Chondrocyte (in vitro differentiated cells): ENCODE measurements around the gene SMC6. TPM values are rescaled to one million over a fixed set of nuclear protein-coding genes. Genes with fewer than 3 reads are reported as not detected.

Experiments used
- DNase-seq: peaks from one replicate; pipeline ENCODE4 v3.0.0; 2021; ENCODE audit warnings: mixed read lengths, low spot score
- H3K27ac Mint-ChIP-seq: one replicate; pipeline ENCODE4 v1.8.0; 2021; ENCODE audit warnings: mild to moderate bottlenecking, moderate library complexity, mixed read lengths; ENCODE audit not compliant: unreplicated experiment
- H3K27me3 Mint-ChIP-seq: 2 replicates; pipeline ENCODE4 v1.8.0; 2021; ENCODE audit warnings: low read depth, mixed read lengths
- H3K36me3 Mint-ChIP-seq: 2 replicates; pipeline ENCODE4 v1.8.0; 2021; ENCODE audit warnings: low read depth, mixed read lengths
- H3K4me1 Mint-ChIP-seq: 2 replicates; pipeline ENCODE4 v1.8.0; 2021; ENCODE audit warnings: low read depth, mild to moderate bottlenecking, mixed read lengths
- H3K4me3 Mint-ChIP-seq: one replicate; pipeline ENCODE4 v1.8.0; 2021; ENCODE audit warnings: mild to moderate bottlenecking, moderate library complexity, mixed read lengths; ENCODE audit not compliant: unreplicated experiment
- H3K9me3 Mint-ChIP-seq: 2 replicates; pipeline ENCODE4 v1.8.0; 2021; ENCODE audit warnings: low read depth, mixed read lengths
- total RNA-seq: library from RNA; stranded (reverse); gene quantifications from 3 replicates; pipeline ENCODE4 v1.2.1, GENCODE V29; 2021
- TF ChIP-seq, protein P1 (sequence below): fragments of 200-600 bp; sonication (generic); IDR thresholded peaks from 2 replicates; pipeline ENCODE4 v1.5.0; 2021; ENCODE audit warnings: antibody characterized with exemption, mild to moderate bottlenecking, moderate library complexity

Gene SMC6
- total RNA-seq, 1 donor from 2014 or later, result 21.0 TPM

DNA sequence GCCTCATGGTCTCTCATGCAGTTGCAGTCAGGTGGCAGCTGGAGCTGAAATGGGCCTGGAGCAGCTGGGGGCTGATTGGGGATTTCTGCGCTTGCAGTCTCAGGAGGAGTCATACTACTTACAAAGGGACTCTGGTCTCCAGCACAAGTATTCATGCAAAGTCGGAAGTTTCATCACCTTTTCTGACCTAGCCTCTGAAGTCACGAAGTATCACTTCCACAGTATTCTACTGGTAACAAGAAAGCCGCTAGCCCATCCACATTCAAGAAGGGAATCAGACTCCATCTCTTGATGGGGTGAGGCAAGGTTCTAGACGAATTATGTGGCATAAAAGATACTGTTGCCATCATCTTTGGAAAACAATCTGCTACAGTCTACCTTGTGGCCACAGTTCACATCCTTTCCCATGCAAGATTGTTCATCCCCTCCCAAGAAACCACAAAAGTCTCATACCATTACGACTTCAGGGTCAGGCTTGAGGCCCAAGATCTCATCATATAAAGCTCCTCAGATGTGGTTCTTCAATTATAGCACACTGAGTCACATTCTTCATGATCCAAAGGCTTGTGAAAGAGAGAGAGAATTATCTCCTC is 95.3 kb downstream of the SMC6 start:
- no peak overlapping the region for H3K27ac Mint-ChIP-seq
- DNase-seq, result no peak
- no peaks in the 10 kb centered on the region for H3K9me3 Mint-ChIP-seq
- no peak overlapping the region for H3K4me3 Mint-ChIP-seq
- peaks cover 12% of the 10 kb centered on the region for H3K36me3 Mint-ChIP-seq
- no peaks in the 10 kb centered on the region for H3K4me1 Mint-ChIP-seq
- no peaks in the 10 kb centered on the region for H3K27me3 Mint-ChIP-seq
- TF ChIP-seq, protein P1, sequence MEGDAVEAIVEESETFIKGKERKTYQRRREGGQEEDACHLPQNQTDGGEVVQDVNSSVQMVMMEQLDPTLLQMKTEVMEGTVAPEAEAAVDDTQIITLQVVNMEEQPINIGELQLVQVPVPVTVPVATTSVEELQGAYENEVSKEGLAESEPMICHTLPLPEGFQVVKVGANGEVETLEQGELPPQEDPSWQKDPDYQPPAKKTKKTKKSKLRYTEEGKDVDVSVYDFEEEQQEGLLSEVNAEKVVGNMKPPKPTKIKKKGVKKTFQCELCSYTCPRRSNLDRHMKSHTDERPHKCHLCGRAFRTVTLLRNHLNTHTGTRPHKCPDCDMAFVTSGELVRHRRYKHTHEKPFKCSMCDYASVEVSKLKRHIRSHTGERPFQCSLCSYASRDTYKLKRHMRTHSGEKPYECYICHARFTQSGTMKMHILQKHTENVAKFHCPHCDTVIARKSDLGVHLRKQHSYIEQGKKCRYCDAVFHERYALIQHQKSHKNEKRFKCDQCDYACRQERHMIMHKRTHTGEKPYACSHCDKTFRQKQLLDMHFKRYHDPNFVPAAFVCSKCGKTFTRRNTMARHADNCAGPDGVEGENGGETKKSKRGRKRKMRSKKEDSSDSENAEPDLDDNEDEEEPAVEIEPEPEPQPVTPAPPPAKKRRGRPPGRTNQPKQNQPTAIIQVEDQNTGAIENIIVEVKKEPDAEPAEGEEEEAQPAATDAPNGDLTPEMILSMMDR, result no peak

DNA sequence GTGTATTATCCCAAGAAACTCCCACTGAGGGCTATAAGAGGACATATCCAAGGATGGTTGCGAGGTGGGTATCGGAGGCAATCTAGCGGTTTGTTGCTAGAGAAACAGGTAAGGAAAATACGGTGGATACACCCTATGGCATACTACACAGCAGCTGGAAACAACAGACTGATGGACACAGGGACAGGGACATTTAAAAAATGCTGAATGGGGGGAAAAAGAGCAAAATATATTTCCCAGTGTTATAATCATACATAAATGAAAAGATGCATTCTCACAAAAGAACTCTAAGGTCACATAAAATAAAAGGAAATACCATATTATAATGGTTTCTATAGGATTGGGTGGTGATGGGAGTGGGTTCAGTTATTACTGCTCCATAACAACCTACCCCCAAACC is 95.9 kb downstream of the SMC6 start:
- TF ChIP-seq, protein P1, result no peak
- H3K27me3 Mint-ChIP-seq, result no peaks in the 10 kb centered on the region
- no peak overlapping the region for H3K4me3 Mint-ChIP-seq
- H3K36me3 Mint-ChIP-seq, result peaks cover 8% of the 10 kb centered on the region
- H3K9me3 Mint-ChIP-seq, result no peaks in the 10 kb centered on the region
- no peak for DNase-seq
- H3K27ac Mint-ChIP-seq, result no peak overlapping the region
- H3K4me1 Mint-ChIP-seq, result no peaks in the 10 kb centered on the region

DNA sequence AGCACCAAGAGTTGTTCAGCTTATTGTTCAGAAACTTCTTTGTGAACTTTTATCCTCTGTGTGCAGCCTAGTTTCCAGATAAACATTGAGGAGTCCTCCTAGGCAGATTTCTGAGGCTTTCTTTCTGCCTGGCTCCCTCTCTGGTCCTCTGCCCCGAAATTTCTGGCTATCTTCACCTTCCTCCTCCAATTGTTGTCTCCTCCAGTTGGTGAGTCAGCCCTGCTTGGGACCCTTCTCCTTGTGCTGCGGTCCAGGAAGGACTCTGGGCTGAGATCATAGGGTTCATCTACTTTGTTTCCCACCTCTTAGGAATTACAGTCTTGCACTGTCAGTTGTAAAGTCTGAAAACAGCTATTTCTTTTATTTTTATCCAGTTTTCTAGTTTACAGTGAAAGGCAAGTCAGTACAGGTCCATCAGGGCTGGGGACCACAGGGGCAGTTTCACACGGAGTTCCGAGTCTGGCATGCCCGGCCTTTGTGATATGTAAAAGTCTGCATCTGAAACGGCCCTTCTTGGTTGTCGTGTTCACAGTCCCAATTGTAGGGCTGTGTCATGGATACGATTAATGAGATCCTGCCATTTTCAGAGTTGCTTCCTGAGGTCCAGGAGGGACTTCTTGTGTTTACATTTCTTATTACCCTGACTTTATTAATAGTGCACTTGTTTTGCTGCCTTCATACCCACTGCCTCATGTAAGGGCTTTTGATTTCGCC is 100.8 kb downstream of the SMC6 start:
- TF ChIP-seq, protein P1, result no peak
- Mint-ChIP-seq H3K4me3 (no peak overlapping the region), H3K27ac (no peak overlapping the region), H3K27me3 (no peaks in the 10 kb centered on the region), H3K36me3 (no peaks in the 10 kb centered on the region), H3K4me1 (no peaks in the 10 kb centered on the region), H3K9me3 (no peaks in the 10 kb centered on the region)
- no peak for DNase-seq

DNA sequence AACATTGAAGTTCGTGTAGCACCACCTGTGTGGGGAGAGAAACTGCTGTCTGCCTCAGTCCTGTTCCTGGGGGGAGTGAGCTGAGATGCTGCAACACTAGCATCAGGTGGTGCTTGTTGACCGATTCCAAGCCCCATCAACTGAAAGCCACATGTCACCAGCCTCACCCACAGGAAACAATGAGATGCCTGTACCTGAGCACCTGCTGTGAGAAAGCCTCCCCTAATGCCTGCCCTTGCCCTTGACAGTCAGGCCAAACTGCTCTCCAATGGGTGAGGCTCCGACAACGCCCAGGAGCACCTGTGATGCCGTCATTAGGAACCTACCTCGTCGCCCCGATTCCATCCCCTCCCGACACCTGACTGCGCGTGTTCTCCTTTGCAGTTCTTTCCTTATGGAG is 104.6 kb downstream of the SMC6 start:
- Mint-ChIP-seq H3K9me3 (no peaks in the 10 kb centered on the region), H3K27me3 (no peaks in the 10 kb centered on the region), H3K4me3 (no peak overlapping the region), H3K36me3 (no peaks in the 10 kb centered on the region), H3K27ac (no peak overlapping the region), H3K4me1 (peaks cover 26% of the 10 kb centered on the region)
- no peak for DNase-seq
- TF ChIP-seq, protein P1, result no peak

- no peak overlapping the region for H3K4me3 Mint-ChIP-seq
- H3K27ac Mint-ChIP-seq, result no peak overlapping the region
- no peaks in the 10 kb centered on the region for H3K27me3 Mint-ChIP-seq
- no peaks in the 10 kb centered on the region for H3K36me3 Mint-ChIP-seq
- TF ChIP-seq, protein P1, result no peak
- no peaks in the 10 kb centered on the region for H3K9me3 Mint-ChIP-seq
- peaks cover 27% of the 10 kb centered on the region for H3K4me1 Mint-ChIP-seq
- no peak for DNase-seq
Measured at GRCh38 chr2:17648581-17648980, 105.0 kb downstream of the SMC6 start.
